HS-27A (cell line): Measurements from ENCODE around the gene PHAX.
A peak's percentile ranks its signal among the peaks of the same experiment; 100 is the strongest.
"Not testable (repeated sequence)": the region's sequence is repeated elsewhere in the genome, so short reads cannot be mapped to it uniquely, and the experiment has no call there.

Experiments
- DNase-seq: peaks from one replicate; pipeline ENCODE4 v3.0.0-alpha.2; 2012; ENCODE audit warnings: low read depth, missing footprints

Gene PHAX

GRCh38 chr5:126603402-126603991 is 2.8 kb downstream of the PHAX start:
- no peak for DNase-seq

- DNase-seq: no peak
Observed at GRCh38 chr5:126605525-126605924, 4.8 kb downstream of the PHAX start.

- DNase-seq: no peak
Observed at GRCh38 chr5:126610160-126610559, 9.4 kb downstream of the PHAX start.

- DNase-seq: no peak
Observed at GRCh38 chr5:126610616-126611015, 9.9 kb downstream of the PHAX start.

GRCh38 chr5:126613941-126614592 is 13.3 kb downstream of the PHAX start:
- DNase-seq: no peak

GRCh38 chr5:126615286-126615685 is 14.5 kb downstream of the PHAX start:
- DNase-seq: no peak

GRCh38 chr5:126617603-126618002 is 16.9 kb downstream of the PHAX start:
- not testable (repeated sequence) for DNase-seq

- DNase-seq: no peak
Observed at GRCh38 chr5:126619781-126620180, 19.0 kb downstream of the PHAX start.

GRCh38 chr5:126624534-126624933 is 23.8 kb downstream of the PHAX start:
- peak; percentile 59 for DNase-seq

GRCh38 chr5:126628102-126628501 is 27.4 kb downstream of the PHAX start:
- DNase-seq: no peak

GRCh38 chr5:126631920-126632319 is 31.2 kb downstream of the PHAX start:
- DNase-seq: no peak

GRCh38 chr5:126633552-126633951 is 32.8 kb downstream of the PHAX start:
- no peak for DNase-seq

- DNase-seq: no peak
Observed at GRCh38 chr5:126635585-126635984, 34.8 kb downstream of the PHAX start.

GRCh38 chr5:126636956-126637355 is 36.2 kb downstream of the PHAX start:
- DNase-seq: no peak

- DNase-seq: no peak
Observed at GRCh38 chr5:126640866-126641265, 40.1 kb downstream of the PHAX start.

- DNase-seq: no peak
Observed at GRCh38 chr5:126641387-126641786, 40.6 kb downstream of the PHAX start.

- DNase-seq: no peak
Observed at GRCh38 chr5:126645132-126645531, 44.4 kb downstream of the PHAX start.

GRCh38 chr5:126647071-126647470 is 46.3 kb downstream of the PHAX start:
- DNase-seq: no peak

- no peak for DNase-seq
Observed at GRCh38 chr5:126648471-126648870, 47.7 kb downstream of the PHAX start.

- DNase-seq: not testable (repeated sequence)
Observed at GRCh38 chr5:126649057-126649456, 48.3 kb downstream of the PHAX start.

GRCh38 chr5:126649709-126650108 is 49.0 kb downstream of the PHAX start:
- not testable (repeated sequence) for DNase-seq

GRCh38 chr5:126650463-126650862 is 49.7 kb downstream of the PHAX start:
- no peak for DNase-seq

- no peak for DNase-seq
Observed at GRCh38 chr5:126651013-126651577, 50.3 kb downstream of the PHAX start.
